GM18868 (cell line): ENCODE results near the gene RFFL.
"Not testable (repeated sequence)": the region's sequence is repeated elsewhere in the genome, so short reads cannot be mapped to it uniquely, and the experiment has no call there.

ENCODE experiments used
- ATAC-seq: cut with Tn5 transposase; IDR thresholded peaks from one replicate; pipeline ENCODE4 v1.9.1; 2021; ENCODE audit warnings: mild to moderate bottlenecking, moderate library complexity; ENCODE audit not compliant: unreplicated experiment

RFFL gene

DNA sequence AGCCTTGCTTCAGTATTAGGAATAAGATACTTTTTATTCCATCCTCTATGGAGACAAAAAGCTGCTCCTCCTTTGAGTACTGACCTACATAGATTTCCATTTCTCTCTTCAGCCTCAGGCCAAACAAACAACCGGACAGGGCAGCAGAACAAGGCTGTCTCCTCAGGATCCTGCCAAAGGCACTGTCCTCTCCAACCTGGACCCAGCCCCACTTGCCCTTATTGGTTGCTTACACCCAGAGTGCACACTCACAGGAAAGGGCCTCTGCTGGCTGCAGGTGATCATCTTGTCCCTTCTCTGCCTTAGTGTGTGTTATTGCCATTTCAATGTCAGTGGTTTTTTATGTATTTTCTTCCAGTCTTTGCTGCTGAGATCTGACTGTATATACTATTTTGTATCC lies 56.5 kb downstream of the RFFL start:
- no peak for ATAC-seq

DNA sequence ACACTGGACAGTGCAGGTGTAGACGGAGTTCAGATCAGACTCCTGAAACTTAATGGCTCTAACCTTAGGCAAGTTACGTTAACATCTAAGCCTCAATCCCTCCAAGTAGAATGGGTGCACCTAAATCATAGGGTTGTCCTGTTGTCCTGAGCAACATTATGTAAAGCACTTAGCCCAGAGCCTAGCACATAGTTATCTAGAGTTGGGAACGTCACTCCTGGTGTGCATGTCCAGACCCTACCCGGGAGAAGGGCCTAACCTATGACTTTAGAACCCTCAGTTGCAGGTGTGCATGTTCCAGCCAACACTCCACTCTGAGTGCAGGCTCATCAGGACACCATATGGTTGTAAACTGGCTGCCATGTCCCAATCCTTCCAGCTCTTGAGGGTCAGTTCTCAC lies 57.2 kb downstream of the RFFL start:
- no peak for ATAC-seq

DNA sequence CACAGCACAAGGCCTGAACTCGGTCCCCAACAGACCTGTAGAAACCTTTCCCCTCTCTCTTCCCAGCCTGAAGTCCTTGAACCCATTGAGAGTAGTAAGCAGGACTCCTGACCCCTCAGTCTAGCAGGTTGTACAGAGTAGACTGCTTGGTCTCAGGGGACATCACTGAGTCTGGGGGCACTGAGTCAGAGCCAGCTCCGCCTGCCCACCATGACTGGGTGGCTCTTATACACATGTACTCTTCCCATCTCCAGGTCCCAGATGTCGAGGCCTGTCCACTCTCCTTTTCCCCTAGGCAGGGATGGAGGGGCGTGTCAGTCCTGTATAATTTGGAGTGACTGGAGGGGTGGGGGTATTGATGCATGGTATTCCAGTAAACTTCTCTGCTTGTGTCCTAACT lies 59.7 kb downstream of the RFFL start:
- ATAC-seq = no peak

DNA sequence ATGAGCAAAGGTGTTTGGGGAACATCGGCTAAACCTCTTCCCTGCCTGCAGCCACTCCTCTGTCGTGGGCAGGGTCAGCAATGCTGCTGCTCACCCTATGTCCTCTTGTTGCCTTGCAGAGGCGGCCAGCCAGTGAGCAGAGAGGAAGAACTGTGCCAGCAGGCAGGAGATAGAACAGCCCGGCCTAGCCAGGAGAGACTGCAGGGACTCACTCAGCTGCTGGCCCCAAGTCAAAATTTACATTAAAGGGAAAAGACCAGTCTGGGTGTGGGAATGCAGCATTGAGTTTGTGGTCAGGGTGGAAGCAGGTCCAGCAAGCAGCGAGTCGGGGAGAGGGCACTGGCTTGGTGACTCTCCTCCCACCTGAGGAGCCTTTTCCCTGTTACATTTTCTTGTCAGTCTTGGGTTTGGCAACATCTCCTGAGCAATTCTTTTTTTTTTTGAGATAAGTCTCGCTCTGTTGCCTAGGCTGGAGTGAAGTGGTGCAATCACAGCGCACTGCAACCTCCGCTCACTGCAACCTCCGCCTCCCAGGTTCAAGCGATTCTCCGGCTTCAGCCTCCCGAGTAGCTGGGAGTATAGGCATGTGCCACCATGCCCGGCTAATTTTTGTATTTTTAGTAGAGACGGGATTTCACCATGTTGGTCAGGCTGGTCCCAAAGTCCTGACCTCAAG lies 60.5 kb downstream of the RFFL start:
- no peak for ATAC-seq

DNA sequence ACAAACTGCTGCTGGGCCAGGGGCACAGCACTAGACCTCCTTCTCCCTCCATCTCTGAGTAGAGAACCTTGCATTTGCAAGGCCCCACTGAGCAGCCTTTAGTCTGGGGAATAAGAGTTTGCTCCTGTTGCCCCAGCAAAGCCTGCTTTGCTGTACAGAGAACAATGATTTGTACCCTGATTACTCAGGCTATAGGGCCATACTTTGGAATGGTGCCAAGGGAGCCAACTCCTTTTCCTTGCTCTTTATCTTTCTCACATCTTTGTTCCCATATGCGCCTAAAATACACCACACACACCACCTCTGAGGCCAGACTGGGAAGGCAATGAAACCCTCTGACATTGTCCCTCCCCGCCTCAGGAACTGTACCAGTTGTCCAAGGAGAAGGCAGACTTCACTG lies 62.0 kb downstream of the RFFL start:
- ATAC-seq = no peak

DNA sequence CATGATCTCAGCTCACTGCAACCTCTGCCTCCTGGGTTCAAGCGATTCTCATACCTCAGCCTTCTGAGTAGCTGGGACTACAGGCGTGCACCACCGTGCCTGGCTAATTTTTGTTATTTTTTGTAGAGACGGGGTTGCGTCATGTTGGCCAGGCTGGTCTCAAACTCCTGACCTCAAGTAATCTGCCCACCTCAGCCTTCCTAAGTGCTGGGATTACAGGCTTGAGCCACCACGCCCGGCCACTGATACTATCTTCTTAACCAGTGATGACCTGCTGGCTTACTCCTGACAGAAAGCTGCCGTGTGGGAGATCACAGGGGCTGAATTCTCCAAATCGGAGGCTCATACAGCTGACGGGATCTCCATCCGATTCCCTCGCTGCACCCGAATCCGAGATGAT lies 62.5 kb downstream of the RFFL start:
- not testable (repeated sequence) for ATAC-seq

DNA sequence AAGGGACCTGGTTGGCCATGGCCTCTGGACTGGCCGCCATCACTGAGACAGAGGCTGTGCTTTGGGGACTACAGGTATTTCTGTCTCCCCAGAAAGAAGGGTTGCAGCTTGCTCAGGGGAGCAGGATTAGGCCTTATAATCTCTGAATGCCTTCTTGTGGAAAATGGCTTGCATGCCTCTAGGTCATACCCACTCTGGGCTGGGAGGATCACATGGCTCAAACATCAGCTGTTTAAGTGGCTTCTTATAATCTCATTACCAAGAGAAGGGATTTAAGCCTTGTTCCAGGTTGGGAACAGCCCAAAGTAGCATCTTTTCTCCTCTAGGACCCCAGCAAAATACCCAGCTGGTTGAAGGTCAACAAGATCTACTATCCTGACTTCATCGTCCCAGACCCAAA lies 64.1 kb downstream of the RFFL start:
- no peak for ATAC-seq

DNA sequence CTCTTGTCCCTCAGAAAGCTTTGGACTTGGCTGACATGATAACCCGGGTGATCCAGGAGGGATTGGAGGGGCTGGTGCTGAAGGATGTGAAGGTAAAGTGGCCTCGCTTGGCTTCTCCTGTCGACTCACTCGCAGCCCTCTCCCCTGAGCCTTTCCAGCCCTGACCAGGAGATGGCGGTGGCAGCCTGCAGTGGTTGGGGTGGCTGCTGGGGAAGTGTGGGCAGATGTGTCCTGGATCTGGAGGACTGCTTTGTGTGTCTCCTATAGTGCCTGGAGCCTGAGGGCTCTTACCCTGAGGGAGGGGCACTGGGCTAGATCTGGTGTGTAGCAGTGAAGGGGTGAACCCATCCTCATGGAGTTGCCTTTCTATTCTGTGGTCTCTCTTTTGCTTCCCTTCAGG lies 65.3 kb downstream of the RFFL start:
- peak; percentile 48 for ATAC-seq

DNA sequence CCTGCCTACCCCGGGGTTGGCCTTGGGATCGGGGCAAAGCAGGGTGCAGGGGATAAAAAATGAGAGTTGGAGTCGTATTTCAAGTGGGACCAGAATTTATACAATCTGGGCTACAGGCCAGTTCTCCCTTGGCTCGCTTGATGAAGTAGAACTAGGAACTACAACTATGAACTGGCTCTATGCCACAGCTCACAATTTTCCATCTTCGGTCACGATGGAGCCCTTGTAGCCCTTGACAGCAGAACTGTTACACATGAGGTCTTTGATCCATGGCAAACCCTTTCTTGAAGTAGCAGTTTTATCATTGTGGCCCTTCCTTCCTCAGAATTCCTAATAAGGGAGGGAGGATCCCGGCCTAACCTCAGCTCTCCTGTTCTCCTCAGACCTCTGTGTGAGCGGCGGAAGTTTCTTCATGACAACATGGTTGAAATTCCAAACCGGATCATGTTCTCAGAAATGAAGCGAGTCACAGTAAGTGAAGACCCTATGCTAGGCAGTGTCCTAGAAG lies 66.1 kb downstream of the RFFL start:
- ATAC-seq = no peak

DNA sequence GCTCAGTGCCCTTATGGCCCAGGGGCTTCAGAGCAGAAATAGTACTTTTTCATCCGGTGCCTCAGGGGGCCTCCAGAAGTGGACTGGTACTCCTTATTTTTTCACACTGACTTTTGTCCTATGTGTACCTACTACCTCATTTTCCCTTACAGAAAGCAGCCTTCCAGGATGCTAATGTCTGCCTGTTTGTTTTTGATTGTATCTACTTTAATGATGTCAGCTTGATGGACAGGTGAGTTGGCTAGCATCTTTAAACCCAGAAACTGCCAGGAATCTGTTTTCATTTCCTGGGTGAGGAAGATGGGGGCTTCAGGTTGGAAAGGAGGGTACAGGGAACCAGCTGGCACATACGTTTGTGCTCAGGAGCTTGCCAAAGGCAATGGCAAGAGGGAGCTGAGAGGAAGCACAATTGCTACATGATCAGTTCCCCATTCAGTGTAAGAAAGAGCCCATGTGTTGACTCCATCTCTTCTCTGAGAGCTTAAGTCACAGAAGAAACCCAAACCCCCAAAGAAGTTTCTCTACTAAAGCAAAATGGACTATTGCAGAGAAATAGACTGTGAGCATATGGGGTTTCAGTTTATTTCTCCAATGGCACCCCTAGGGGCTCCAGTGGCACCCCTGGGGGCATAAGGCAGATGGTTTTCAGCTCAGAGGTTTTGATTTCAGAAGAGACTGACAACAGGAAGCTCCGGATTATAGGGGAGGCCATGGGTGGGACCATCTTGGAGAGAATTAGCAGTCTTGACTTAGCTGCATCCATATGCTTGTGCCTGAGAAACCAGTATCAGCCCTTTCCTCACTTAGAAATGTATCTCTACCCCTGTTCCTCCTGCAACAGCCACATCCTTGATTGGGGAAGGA lies 66.9 kb downstream of the RFFL start:
- no peak for ATAC-seq

DNA sequence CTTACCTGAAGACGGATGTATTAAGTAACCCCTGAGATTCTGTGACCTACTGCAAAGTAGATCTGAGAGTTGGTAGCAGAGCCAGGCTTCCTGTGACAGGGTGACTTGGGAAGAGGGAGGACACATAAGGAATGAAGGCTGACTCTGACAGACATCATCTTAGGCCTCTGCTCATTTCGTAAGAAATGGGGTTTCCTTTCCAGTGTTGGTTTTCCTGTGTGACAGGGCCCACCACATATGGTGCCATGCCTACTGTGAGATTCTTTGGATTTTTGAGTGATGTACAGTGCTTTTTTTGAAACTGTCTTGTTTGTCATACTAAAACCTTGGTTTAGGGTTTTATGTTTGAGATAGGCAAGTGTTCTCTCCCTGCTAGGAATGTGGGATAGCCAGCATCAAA lies 70.5 kb downstream of the RFFL start:
- no peak for ATAC-seq

DNA sequence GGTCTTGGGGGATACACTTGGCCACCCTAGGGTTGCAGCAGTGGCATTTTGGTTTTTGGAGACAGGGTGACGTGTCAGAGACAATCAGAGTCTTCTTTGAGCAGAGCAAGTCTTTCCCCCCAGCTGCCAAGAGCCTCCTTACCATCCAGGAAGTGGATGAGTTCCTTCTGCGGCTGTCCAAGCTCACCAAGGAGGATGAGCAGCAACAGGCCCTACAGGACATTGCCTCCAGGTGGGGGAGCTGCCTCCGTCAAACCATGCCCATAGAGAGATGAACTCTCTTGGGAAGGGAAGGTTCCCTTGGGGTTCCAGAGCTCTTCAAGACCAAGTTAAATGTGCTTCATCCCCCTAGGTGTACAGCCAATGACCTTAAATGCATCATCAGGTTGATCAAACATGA lies 71.9 kb downstream of the RFFL start:
- ATAC-seq = no peak

DNA sequence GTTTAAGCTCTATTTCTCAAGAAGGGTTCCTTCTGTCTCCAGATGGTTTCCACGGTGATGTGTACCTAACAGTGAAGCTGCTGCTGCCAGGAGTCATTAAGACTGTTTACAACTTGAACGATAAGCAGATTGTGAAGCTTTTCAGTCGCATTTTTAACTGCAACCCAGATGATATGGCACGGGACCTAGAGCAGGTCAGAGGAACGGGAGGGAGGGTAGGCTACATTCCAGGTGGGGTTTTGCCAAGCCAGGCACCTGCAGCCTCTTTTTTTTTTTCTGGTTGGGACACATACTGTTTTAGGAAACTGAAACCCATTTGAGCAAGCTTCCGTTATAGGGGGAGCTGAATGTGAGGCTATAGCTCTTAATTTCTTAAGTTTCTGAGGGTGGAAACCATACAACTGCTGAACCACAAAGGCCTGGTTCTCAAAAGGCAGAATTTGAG lies 72.6 kb downstream of the RFFL start:
- no peak for ATAC-seq

DNA sequence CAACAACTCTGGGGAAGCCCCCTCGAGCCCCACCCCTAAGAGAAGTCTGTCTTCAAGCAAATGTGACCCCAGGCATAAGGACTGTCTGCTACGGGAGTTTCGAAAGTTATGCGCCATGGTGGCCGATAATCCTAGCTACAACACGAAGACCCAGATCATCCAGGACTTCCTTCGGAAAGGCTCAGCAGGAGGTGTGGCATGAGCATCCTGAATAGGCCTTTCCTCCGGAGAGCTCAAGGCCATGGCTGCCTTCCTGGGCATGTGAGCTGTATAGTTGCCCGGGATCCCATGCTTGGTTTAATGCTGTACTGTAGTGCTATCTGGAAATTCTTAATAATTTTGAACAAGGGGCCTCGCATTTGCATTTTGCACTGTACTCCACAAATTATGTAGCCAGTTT lies 74.0 kb downstream of the RFFL start:
- no peak for ATAC-seq

DNA sequence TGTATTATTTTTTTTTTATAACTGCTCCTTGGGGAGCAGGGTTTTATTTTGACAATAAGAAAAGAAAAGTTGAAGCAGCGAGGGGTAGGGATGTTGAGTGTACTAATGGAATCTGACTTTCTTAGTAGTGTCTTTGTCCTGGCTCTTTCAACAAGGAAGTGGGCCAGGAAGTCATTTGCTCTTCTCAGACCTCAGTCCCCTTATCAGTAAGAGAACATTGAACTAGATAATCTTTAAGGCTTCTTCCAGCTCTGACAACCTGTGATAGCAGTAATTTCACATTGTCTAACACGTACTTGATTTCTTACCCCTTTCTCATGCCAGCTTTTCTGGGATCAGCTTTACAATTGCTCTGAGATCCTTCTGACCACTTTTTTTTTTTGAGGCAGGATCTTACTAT lies 74.9 kb downstream of the RFFL start:
- ATAC-seq = no peak

DNA sequence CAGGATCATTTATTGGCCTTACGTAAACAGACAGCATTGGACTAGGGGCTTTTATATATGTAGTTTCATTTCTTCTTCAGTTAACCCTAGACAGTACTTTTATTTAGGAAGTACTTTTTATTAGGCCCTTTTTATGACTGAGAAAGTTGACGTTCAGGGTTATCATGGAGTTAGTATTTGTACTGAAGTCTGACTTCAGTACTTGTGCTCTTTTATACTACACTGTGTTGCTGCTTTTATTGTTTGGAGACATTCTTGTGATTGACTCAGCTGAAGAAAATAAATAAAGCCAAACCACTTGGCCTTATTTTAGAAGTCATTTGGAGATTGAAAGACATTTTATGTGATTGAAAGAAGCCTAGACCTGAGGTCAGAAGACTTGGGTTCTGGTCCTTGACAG lies 76.3 kb downstream of the RFFL start:
- no peak for ATAC-seq

DNA sequence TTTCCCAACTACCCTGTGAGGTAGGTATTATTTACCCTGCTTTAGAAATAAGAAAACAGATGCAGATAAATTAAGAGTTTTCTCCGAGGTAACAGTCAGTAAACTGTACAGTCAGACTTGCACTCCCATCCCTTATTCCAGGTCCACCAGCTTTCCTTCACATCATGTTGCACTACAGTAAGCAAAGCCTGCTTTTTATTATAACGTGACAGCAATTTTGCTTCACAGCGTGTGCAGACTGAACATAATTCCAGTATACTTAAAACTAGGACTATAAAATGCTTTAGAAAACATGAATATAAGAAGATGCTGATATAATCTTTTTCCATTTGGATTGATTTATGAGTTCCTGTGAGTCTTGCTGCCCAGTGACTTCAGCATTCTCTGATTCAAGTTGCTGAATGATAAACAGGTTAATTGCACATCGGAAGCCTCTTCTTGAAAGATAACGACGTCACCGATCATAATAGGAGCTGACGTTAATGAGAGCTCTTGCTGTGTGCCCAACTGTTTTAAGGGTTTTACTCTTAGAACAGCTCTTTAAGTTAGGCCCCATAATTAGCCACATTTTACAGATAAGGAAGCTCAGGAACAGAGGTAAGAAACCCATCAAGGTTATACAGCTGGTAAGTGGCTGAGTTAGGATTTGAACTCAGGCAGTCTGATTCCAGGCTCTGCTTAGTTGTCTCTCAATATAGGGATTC lies 81.8 kb downstream of the RFFL start:
- no peak for ATAC-seq

DNA sequence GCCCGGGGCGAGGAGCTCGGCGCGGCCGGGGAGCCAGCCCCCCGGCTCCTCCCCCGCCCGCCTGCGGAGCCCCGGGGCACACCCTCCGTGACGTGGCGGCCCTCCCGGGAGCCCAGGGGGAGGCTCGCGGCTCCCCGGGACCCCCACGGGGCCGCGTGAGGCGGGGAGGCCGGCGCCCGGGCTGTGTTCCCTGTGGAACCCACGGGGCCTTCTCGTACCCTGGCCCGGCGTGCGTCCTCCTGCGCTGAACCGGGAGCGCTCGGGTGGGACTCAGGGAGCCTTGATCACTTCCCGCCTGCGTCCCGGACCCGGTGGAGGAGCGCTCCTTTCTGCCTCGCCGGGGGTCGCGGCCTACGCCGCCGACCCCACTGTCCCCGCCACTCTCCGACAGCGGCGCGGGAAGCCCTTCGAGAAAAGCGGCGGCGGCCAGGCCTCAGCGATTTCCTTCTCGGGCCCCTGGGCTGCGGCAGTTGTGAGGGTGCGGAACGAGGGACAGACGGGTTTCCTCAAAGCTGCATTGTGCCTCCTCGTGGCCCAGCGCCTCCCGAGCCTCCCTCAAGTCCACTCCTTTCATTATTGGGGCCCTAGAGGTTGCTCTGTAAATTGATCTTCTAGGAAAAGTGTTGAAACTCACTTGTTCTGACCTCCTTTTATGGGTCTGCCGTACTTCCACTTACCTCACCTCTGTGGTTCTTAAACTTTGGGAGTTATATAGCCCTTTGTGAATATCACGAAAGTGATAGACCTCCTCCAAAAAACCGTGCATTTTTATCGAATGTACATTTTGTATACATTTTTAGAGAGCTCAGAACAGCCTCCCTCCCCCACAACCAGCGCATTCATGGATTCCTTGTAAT lies 82.6 kb downstream of the RFFL start:
- ATAC-seq = peak; percentile 83

DNA sequence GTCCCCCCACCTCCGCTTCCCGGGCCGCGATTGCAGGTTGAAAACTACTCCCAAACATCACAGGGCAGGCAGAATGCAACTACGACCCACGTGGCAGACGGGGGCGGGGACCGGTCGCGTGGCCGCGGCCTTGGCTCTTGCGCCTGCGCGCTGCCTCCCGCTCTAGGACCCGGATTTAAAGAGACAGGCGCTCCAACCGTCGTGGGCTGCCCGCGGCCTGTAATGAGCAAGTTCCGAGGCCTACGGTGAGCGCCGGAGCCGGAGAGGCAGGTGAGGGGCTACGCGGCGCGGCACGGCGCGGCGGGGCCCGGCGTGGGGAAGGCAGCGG lies 83.2 kb downstream of the RFFL start, which contains the start of gene LIG3:
Gene LIG3 (plus strand): TSS at position 160 of the 328 bp plus-strand sequence. CDS start 2,494 bp downstream, outside the sequence.
- ATAC-seq = peak; percentile 71

DNA sequence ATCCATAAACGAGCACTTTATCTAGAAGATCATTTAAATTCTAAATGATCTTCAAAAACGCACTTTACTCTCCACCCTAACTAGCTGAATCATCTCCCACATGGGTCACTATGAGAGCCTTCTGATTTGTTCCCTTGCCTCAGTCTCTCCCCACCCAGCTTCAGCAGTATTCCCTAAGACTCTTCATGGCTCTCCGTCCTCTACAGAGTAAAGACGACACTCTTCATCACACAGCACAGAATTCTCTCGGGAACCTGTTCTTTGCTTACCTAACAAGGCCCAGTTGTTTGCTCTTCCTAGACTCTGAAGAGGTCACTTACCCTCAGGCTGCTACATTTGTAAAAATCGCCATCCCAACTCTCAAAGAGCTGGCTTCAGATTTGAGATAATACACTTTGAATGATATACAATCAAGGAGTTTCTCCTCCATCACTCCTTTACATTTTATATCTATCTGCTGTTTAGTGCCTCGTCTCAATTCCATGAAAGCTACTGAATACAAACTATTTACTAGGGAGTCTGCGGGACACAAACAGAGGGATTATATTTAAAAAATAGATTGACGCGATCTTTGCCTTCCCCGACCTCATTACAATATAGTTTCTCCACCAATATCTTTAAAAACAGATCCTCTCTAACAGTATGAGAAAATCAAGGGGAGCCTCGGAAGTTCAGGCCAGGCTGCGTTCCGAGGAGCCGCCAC lies 83.7 kb downstream of the RFFL start:
- no peak for ATAC-seq
